ENCODE data around the gene GALNT6. TPM values are rescaled to one million over a fixed set of nuclear protein-coding genes. Genes with fewer than 3 reads are reported as not detected.
A peak's percentile ranks its signal among the peaks of the same experiment; 100 is the strongest.

Gene GALNT6
- 6.1 and 16.3 TPM in 2 replicates for total RNA-seq (2014; rRNA removed; shearing (Covaris generic))

GRCh38 chr12:51391283-51392123 lies at the start of gene GALNT6:
Gene GALNT6 (minus strand): TSS chr12:51391406. CDS start chr12:51379781, 11,625 bp downstream.
- peak; percentile 39 for DNase-seq (ENCODE audit: low spot score)

- no peak for DNase-seq (ENCODE audit: low spot score)
Observed at GRCh38 chr12:51439330-51439729, 48.1 kb upstream of the GALNT6 start.

GRCh38 chr12:51437431-51437830 lies 46.2 kb upstream of the GALNT6 start:
- DNase-seq (ENCODE audit: low spot score), result no peak

GRCh38 chr12:51434305-51434704 lies 43.1 kb upstream of the GALNT6 start:
- no peak for DNase-seq (ENCODE audit: low spot score)

- DNase-seq (ENCODE audit: low spot score), result no peak
Observed at GRCh38 chr12:51432921-51433320, 41.7 kb upstream of the GALNT6 start.

- DNase-seq (ENCODE audit: low spot score), result no peak
Observed at GRCh38 chr12:51430196-51430895, 39.1 kb upstream of the GALNT6 start.

- DNase-seq (ENCODE audit: low spot score), result no peak
Observed at GRCh38 chr12:51429700-51430099, 38.5 kb upstream of the GALNT6 start.

- DNase-seq (ENCODE audit: low spot score), result no peak
Observed at GRCh38 chr12:51428256-51428655, 37.0 kb upstream of the GALNT6 start.

GRCh38 chr12:51424662-51425539 lies 33.7 kb upstream of the GALNT6 start, which contains the start of gene SLC4A8:
Gene SLC4A8 (plus strand): TSS chr12:51424831. CDS start chr12:51424988, 157 bp downstream.
- DNase-seq (ENCODE audit: low spot score), result peak; percentile 19

GRCh38 chr12:51424094-51424661 lies 33.0 kb upstream of the GALNT6 start:
- DNase-seq (ENCODE audit: low spot score), result no peak

GRCh38 chr12:51421266-51421884 lies 30.2 kb upstream of the GALNT6 start:
- peak; percentile 76 for DNase-seq (ENCODE audit: low spot score)

- DNase-seq (ENCODE audit: low spot score), result no peak
Observed at GRCh38 chr12:51419425-51420193, 28.4 kb upstream of the GALNT6 start.

GRCh38 chr12:51417826-51418225 lies 26.6 kb upstream of the GALNT6 start:
- DNase-seq (ENCODE audit: low spot score), result no peak

- DNase-seq (ENCODE audit: low spot score), result peak; percentile 13
Observed at GRCh38 chr12:51415931-51416330, 24.7 kb upstream of the GALNT6 start.

- no peak for DNase-seq (ENCODE audit: low spot score)
Observed at GRCh38 chr12:51413791-51414190, 22.6 kb upstream of the GALNT6 start.

- no peak for DNase-seq (ENCODE audit: low spot score)
Observed at GRCh38 chr12:51413149-51413548, 21.9 kb upstream of the GALNT6 start.

- DNase-seq (ENCODE audit: low spot score), result no peak
Observed at GRCh38 chr12:51409846-51410245, 18.6 kb upstream of the GALNT6 start.

- no peak for DNase-seq (ENCODE audit: low spot score)
Observed at GRCh38 chr12:51407604-51408003, 16.4 kb upstream of the GALNT6 start.

- no peak for DNase-seq (ENCODE audit: low spot score)
Observed at GRCh38 chr12:51406859-51407258, 15.7 kb upstream of the GALNT6 start.

GRCh38 chr12:51406290-51406689 lies 15.1 kb upstream of the GALNT6 start:
- DNase-seq (ENCODE audit: low spot score), result no peak

All from HT-29 (cell line).